NCI-H226 (cell line): ENCODE measurements around the gene RAD51B.

Experiments
- DNase-seq: peaks from one replicate; pipeline ENCODE4 v3.0.0-alpha.2; 2015

RAD51B gene

DNA sequence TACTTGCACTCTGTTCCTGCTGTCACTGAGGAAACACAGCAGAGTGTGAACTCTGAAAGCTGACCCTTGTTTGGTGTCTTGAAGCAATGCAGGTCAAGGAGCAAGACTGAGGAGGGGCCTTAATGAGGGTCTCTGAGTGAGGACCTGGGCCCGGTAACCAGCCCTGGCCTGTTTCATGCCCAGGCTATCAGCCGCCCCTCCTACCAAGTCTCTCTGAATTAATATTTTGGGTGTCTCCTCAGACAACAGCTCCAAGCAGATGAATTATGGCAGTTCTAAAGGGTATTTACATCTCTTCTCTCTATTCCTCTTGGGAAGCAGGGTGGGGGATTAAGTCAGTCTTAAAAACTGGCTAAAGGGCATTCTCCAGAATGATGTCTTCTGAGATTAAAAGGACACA is 578.8 kb downstream of the RAD51B start:
- DNase-seq = no peak

DNA sequence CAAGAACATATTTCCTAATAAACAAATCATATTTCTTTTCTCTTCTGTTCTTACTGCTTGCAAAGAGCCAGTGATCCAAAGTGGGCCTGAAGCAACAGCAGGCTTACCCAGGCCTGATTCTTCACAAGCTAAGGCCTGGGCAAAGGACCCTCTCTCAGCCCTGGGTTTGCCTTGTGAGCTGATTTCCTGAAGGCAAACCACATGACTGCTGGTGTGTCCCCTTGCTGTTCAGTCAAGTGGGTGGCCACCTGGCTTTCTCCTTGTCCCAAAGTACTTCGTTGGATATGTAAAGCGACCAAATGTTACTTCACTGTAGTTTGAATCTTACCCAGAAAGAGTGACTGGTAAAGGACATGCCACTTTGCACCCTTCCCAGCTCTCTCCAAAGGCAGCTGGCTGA is 580.4 kb downstream of the RAD51B start:
- DNase-seq = no peak

DNA sequence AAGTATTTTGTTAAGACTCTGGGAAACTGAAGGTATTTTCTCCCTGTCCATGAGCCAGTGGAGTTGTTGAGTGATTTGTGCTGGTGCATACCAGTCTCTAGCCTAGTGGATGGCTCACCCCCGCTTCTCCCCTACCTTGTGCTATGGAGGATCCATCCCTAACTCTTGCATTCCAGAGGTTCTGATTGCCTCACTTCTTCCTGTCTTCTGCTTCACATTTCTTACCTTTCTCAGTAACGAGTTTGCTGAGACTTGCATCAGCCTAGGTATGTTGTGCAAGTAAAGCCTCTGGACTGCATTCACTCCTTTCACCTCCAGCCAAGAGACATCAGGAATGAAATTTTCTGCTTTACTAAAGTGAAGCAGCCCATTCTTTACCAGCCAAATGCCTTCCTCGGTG is 581.7 kb downstream of the RAD51B start:
- DNase-seq = peak; percentile 95

DNA sequence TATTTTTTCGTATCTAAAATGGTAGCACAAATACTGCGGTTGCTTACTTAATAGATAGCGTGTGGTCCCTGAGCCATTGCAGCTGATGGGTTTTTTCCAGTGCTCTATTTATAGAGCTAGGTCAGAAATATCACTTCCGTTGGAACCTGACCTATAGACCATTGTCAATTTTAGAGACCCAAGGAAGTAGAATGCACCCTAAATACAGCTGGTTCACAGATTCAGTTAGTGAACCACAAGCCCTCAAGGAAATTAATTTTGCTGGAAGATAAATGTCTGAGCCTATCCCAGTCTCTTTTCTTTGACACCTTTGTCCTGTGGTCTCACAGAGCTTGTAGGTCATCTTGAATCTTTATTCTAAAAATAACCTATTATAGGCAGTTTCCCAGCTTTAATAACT is 582.3 kb downstream of the RAD51B start:
- no peak for DNase-seq

DNA sequence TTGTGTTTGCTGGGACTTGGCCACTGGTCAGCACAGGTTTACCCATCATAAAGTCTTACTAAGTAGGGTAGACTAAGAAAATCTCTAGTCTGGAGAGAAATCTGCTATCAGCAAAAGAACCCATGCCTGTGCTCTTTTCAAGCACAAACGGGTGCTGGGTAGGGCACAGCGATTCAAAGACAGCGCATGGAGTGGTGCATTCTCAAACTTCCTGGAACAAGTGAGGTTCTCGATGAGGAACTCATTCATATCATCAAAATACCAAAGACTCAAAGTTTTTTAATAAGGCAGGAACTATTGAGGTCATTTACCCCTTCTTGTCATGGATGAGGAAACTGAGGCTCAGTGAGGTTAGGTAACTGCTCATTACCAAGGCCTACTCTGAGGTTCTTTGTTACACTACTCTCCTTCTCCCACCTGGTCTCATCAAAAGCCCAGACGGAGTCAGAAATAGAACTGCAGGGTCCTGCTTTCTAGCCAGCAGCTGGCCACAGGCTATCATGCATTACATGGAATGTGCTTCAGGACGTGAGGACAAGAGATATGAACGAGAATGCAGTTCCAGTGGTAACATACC is 583.0 kb downstream of the RAD51B start:
- DNase-seq = no peak

DNA sequence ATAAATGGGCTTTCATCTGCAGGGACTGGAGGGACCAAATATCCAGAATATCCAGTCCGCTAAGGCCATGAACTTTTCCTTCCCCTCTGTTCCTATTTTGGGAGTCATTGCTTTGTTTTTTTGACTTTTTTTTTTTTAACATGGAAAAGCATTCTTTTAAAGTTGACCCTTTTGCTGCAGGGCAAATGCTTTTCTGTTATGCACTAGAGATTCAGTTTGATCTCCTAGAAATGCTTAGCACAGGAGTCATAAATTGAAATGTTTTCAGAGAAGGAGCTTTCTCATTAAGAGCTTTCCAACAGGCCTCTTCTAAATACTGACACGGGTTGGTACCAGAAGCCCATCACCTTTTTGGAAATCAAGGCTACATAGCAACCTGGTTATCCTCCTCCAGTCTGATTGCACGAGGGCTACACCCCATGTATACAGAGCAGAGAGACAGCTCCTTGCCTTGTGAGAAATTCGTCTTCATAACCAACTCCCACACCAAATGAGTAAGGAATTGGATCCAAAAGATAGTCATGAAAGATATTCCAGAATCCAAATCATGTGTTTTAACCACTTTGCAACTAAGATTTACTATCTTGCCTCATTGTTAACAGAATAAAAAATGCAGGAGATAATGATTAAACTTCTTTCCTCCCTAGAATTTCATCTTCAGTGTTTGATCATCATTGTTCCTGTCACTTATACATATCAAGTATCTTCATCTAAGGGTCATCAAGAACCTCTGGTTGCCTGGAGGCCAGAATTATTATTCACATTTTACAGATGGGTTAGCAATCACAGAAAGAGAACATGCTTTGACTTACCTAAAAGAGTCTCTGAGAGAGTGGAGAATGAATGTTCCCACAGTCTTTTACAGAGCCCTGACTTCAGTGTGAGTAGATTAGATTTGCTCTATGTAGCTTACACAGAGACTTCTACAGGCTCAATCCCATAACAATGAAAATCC is 583.9 kb downstream of the RAD51B start:
- DNase-seq = peak; percentile 96

DNA sequence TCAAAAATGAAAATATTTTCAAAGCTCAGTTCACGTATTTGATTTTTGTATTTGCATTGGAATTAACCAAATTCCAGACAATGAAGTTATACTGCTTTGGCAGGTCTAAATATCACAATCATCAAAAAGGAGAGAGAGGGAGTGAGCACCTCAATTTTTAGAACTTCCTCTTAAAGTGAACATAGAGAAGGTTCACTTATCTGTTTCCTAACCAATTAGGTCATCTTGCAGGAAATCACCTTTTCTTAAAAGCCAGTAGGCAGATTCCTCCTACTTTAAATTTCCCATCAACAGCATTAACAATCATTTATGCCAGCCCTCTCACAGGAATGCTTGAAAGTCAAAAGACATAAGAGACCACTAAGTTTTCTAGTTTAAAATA is 584.6 kb downstream of the RAD51B start:
- DNase-seq = no peak

DNA sequence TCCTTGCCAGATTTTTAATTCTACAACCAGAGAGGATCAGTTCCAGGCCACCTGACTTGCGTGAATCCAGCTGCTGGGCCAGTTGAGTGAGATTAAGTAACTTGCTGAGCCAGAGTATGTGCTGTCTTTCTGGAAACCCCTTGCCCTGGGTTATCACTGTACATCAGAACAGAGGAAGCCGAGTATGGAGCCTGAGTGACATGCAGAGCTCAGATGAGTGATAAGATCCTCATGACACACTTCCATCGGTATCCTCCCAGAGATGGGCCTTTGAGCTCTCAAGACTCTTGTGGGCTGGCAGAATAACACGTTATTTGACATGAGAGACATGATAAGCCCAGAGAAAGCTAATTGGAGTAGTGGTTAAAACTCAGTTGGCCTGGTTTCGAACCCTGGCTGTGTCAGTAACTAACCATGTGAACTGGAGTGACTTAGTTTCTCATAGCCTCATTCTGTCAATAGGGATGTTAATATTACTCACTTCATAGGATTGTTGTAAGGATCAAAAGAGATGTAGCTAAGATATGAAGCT is 585.1 kb downstream of the RAD51B start:
- DNase-seq = peak; percentile 87

DNA sequence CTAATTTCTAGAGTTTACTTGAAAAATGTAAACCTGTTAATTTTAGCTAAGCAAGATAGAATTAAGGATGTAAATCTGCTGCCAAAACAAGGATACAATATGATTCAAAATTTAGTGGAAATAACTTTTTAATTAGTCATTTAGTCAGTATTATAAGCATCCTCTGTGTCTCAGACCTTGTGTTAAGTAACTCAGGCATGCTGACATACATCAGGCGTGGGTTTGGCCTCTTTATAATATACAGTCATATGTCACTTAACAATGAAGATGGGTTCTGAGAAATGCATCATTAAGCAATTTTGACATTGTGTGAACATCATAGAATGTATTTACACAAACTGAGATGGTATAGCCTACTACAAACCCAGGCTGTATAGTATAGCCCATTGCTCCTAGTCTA is 586.4 kb downstream of the RAD51B start:
- DNase-seq = peak; percentile 60

DNA sequence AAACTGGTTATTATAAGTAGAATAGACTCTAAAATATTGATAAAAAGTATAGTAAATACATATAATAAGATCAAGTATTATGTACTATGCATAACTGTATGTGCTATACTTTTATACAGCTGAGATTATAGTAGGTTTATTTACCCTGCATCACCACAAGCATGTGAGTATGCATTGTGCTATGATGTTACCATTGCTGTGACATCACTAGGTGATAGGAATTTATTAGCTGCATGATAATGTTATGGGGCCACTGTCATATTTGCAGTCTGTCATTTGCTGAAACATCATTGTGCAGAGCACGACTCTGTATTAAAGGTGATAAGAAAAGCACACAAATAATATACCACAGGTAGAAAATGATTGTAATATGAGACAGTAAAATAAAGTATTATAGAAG is 587.7 kb downstream of the RAD51B start:
- no peak for DNase-seq

DNA sequence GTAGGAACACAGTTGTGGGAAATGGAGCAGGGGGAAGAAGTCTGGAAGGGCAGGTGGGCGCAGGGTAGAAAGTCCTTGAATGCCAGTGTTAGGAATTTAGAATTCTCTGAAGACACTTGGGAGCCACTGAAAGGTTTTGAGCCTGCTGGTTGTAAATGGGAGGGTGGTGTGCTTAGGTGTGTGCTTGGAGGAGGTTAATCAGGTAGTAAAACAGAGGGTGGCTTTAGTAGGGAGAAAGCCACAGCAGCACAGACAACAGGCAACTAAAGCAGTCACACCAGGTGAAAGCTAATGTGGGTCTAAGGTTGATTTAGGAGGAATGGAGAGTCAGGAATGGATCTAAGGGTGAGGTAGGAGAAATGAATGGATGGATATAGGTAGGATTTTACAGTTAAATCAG is 588.2 kb downstream of the RAD51B start:
- DNase-seq = no peak

DNA sequence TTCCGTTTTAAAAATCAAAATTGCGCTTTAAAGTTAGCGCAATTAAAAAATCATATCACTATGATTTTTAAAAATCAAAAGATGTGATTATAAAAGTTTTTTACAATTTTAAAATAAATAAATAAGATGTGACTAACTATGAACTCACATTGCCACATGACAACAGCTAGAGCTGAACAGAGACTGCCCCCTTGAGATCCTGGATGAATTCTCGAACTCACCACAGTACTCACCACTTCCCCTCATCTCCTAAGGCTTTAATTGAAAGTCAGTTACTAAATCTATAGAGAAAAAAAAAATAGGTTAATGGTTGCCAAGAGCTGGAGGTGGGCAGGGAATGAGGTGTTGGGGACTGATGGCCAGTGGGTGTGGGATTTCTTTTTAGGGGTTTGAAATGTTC is 589.1 kb downstream of the RAD51B start:
- DNase-seq = no peak

DNA sequence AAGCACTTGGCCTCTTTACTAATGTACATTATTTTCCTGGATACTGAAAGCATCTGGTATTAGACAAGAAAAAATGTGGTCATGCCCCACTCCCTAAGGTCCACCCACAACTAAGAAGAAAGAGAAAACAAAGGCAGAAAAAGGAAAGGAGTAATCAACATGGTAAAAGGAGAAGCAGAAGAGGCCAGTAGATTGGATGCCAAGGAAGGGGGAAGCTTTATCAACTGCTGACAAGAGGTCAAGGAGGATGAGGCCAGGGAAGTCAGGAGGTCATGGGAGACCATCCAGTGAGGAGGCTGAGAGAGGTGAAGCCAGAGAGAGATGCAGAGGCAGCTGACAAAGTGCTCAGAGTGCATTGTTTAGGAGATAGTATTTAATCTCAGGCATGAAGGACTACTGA is 589.8 kb downstream of the RAD51B start:
- no peak for DNase-seq

DNA sequence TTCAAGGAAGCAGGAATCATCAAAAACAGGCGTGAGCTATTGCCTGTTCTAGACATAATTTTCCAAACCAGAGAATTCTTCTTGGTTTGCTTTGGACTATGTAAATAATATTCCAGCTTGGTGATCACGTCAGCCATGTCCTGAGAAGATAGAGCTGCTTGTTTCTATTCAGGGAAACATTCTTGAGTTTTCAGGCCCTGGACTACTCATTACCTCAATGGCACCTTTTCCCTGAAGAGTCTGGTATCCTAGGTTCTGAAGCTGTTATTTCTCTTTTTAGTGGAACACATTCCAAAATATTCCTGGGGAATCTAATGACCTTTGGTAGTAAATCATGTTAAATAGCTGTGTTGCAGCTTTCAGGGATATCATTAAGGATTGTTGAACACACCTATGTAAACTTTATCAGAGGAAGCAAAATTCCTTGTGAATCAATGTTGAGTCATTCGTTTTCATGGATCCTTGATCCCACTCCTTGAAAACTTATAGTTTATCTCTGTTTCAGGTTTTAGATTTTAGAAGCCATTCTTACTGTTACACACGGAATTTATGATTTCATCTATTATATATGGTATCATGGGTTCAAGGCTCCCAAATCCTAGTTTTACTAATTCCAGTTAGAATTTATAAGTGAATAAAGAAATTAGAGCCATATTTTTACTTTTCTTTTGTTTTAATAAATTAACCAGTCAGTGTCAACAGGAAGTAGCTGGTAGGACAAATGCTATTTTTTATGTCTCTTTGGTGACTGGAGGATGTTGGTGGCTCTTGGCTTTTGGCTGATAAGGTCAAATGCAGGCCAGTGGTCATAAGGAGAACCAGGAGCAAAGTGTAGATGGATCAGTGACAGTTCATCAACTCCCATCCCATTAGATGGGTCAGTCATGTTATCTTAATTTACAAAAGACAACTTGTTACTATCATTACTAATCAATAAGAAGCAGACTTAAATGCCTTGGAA is 593.2 kb downstream of the RAD51B start:
- peak; percentile 40 for DNase-seq

DNA sequence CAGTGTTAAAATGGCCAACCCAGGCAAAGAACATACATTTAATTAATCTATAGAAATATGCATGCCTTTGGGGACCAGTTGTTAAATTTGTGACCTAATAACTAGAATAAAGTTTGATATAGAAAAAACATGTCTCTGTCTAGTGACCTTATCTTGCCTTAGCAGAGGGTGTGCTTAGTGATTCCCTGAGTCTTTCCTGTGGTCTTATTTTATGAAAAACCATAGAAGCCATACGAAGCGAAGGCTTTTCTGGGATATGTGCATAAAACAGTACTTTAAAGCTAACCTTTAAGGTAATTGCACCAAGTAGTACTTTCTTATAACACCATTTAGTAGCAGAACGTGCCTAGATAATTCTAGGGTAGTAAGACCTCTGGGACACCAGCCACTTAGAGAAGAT is 593.9 kb downstream of the RAD51B start:
- DNase-seq = no peak

DNA sequence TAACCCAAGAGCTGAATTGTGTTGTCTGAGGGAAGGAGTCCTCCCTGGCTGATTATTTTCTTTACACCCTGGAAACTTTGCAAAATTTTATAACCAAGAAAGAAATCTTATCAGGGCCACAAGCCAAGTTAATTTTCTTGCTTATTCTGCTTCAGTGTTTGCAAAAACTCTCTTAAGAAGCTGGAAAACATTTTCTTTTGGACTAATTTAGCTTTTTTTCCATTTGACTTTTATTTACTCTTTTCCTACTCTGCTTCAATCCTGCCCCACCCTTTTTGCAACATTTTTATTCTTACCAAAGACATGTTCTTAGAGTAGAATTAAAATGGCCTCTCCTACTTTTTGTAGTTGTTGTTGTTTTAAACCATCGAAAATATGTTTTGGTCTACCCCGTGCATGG is 594.5 kb downstream of the RAD51B start:
- DNase-seq = no peak

DNA sequence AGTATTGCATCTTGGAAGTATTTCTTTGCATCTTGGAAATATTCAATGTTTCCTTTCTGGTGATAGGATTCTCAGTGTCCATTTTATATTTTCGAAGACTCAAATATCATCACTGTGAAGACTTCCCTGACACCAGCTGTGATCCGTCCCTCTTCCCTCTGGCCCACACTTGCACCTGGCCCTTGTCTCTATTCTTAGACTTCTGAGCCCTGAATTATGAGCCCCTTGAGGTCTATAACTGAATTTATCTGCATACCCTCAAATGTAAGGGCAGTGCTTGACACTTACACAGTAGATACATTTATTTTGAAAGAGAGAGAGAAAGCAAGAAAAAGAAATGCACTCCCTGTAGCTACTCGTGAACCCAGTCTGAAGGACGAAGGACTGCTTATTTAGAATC is 596.6 kb downstream of the RAD51B start:
- no peak for DNase-seq

DNA sequence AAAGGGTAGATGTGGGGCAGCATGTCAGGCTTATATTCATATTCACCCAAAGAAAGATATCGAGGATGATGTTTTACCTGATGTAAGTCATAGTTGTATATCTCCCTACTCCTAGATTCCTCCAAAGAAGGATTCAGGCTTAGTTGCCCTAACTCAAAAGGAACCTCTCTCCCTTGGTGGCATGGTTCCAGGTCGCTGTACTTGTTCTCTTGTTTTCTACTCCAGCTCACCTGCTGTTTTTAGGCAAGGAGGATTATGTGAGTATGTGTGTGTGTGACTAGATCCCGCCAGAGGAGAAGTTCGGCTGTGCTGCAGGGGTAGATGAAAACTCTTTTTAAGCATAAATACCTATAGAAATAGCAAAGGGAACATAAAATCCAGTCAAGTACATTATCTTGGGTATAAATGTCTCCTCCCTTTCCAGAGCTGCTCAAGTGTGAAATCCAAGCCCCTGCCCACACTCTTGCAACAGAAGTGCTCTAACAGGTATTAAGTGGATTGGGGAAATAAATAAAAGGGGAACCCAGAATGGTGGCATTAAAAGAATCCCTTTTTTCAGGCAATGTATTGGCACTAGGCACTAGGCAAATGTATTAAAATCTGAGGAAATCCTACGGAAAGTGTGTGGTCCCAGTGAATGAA is 597.6 kb downstream of the RAD51B start:
- no peak for DNase-seq

DNA sequence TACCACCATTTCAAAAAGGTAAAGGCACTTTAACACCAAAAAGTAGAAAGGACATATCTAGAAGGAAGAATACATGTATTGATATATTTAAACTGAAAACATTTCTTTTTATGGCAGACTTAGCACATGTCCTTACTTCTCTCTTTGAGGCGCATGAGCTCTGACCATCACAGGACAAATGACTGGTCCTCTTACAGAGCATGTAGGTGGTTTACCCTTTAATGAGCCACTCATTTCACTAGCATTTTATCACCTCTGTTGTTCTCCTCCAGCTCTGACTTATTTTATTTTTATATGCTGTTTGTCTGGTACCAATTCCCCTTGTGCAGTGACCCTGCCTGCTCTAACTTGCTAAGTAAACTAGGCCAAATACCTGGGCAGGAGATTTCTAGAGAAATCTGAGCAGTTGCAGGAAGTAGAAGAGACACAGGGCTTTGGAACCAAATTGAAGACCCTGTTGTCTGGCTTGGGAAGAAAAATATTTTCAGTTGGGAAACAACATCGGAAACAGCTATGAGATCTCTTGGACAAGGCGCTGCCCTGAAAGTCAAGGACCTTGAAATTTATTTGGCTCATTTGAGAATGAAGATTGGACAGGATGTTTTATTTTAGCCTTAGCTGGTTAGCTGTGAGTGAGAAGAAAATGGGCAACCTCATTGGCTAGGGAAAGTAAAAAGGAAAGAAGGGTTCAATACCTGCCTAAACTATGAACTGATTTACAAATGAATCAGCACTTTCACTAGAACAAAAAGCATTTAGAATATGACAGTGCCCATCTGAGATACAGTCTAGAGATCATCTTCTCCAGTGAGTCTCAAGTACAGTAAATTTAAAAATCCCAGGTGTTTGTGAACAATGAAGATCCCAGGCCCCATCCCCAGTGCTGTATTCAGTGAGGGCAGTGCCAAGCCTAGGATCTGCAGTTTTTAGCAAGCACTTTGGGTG is 598.9 kb downstream of the RAD51B start:
- DNase-seq = no peak

DNA sequence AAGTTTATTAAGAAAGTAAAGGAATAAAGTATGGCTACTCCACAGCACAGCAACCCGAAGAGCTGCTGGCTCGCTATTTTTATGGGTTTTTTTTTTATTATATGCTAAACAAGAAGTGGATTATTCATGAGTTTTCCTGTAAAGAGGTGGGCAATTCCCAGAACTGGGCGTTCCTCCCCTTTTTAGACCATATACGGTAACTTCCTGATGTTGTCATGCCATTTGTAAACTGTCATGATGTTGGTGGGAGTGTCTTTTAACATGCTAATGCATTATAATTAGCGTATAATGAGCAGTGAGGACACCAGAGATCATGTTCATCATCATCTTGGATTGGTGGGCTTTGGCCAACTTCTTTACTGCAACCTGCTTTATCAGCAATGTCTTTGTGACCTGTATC is 600.8 kb downstream of the RAD51B start:
- DNase-seq = no peak

DNA sequence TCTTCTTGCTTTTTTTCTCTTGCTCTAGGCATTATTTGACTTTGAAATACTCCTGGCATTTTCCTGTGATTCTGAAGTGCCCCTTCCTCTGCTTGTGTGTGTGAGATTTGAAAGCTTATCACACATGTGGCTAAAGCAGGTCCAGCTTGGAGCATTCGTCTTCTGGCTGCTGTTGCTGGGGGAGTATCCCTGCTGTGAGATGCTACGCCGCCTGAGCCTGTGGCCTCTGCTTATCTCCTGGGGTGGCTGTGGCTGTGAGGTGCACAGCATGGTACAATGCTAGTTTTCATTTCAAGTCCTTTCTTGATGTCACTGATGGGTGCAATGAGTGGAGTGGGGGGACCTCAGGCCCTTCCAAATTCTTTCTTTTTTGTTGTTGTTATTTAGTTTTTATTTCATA is 601.5 kb downstream of the RAD51B start:
- no peak for DNase-seq

DNA sequence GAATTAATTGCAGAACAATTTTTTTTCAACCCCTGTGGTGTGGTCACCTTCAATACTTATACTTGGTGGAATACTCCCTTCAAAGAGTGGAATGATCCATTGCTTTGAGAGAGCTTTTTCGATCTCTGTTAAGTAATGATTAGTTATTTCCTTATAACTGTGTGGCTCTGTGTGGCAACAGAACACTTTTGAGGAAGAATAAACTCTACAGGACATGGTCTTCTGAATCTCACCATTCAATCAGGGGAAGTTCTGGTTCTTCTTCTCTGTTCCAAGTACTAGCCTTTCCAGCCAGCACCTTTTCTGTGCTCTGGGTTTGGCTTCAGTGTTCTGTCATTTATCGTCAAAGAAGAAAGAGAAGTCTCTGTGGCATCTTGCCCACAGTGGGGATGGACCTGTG is 604.1 kb downstream of the RAD51B start:
- no peak for DNase-seq
